HG03442 (cell line): ENCODE data around the gene NAA10.

Experiments
- ATAC-seq: cut with Tn5 transposase; IDR thresholded peaks from one replicate; pipeline ENCODE4 v1.9.1; 2021; ENCODE audit warnings: mild to moderate bottlenecking, moderate library complexity; ENCODE audit not compliant: unreplicated experiment

Gene NAA10

GRCh38 chrX:153885968-153886903 is 48.6 kb downstream of the NAA10 start, which contains the start of gene L1CAM:
TSS of gene L1CAM (minus strand) at chrX:153886173. CDS start at chrX:153875836, 10,337 bp downstream.
- no peak for ATAC-seq

- ATAC-seq = no peak
Measured at GRCh38 chrX:153885208-153885787, 49.5 kb downstream of the NAA10 start.

- ATAC-seq = no peak
Measured at GRCh38 chrX:153884590-153884989, 50.2 kb downstream of the NAA10 start.

GRCh38 chrX:153884136-153884535 is 50.7 kb downstream of the NAA10 start:
- ATAC-seq = no peak

GRCh38 chrX:153883163-153883843 is 51.5 kb downstream of the NAA10 start:
- ATAC-seq = no peak

GRCh38 chrX:153882557-153882956 is 52.3 kb downstream of the NAA10 start:
- no peak for ATAC-seq

GRCh38 chrX:153882086-153882498 is 52.7 kb downstream of the NAA10 start:
- ATAC-seq = no peak

GRCh38 chrX:153881281-153881680 is 53.6 kb downstream of the NAA10 start:
- ATAC-seq = no peak

GRCh38 chrX:153880440-153880815 is 54.4 kb downstream of the NAA10 start:
- no peak for ATAC-seq

GRCh38 chrX:153879741-153880439 is 54.9 kb downstream of the NAA10 start:
- no peak for ATAC-seq
